H1 (cell line): ENCODE measurements around the gene KPNA4. TPM values are rescaled to one million over a fixed set of nuclear protein-coding genes. Genes with fewer than 3 reads are reported as not detected.

ENCODE experiments used
- CTCF ChIA-PET: fragments of 300-600 bp; sonication (Branson Sonifier 250); formaldehyde crosslinking; loops from one replicate; lab custom pipeline; 2021; ENCODE audit not compliant: partially characterized antibody; lab: Charles Lee
- POLR2A ChIA-PET: fragments of 300-600 bp; sonication (Branson Sonifier 250); formaldehyde crosslinking; loops from one replicate; lab custom pipeline; 2021; ENCODE audit warnings: inconsistent platforms; ENCODE audit not compliant: partially characterized antibody; lab: Charles Lee
- DNase-seq, 2 experiments: peaks; one replicate each; pipeline versions ENCODE4 v3.0.0 to v3.0.0-alpha.2; 2010 to 2022; ENCODE audit warnings: low spot score in 2 of 2, low read depth in 1 of 2, mixed read lengths in 1 of 2
- FAIRE-seq: peaks from 2 replicates; lab custom pipeline; 2011; peaks lifted over from hg19 to GRCh38; lab: Jason Lieb, UNC
- H2AFZ ChIP-seq: 2 replicates; pipeline ENCODE4 v1.8.1; 2012; ENCODE audit warnings: low read length, inconsistent platforms
- H2AK5ac ChIP-seq: 2 replicates; pipeline ENCODE4 v1.6.1; 2013; ENCODE audit warnings: low read depth, low read length
- H2BK120ac ChIP-seq: replicated peaks from 2 replicates; pipeline ENCODE3; 2013; ENCODE audit warnings: low read depth, low read length, inconsistent platforms
- H2BK12ac ChIP-seq: 2 replicates; pipeline ENCODE4 v1.6.1; 2013; ENCODE audit warnings: low read depth, low read length
- H2BK15ac ChIP-seq: 2 replicates; pipeline ENCODE4 v1.6.1; 2013; ENCODE audit warnings: low read length
- H2BK20ac ChIP-seq: 2 replicates; pipeline ENCODE4 v1.6.1; 2013; ENCODE audit warnings: low read length
- H2BK5ac ChIP-seq: 2 replicates; pipeline ENCODE4 v1.6.1; 2013; ENCODE audit warnings: low read depth, low read length
- H3K14ac ChIP-seq: 2 replicates; pipeline ENCODE4 v1.6.1; 2013; ENCODE audit warnings: inconsistent platforms; ENCODE audit not compliant: insufficient read length
- H3K18ac ChIP-seq: 2 replicates; pipeline ENCODE4 v1.6.1; 2013; ENCODE audit warnings: low read length; ENCODE audit errors: extremely low read depth
- H3K23ac ChIP-seq: 2 replicates; pipeline ENCODE4 v1.6.1; 2013; ENCODE audit warnings: inconsistent platforms; ENCODE audit not compliant: insufficient read length
- H3K23me2 ChIP-seq: 2 replicates; pipeline ENCODE4 v1.6.1; 2013; ENCODE audit warnings: low read depth, low read length
- H3K27ac ChIP-seq: 2 replicates; pipeline ENCODE4 v1.6.1; 2011; ENCODE audit warnings: low read depth, low read length, inconsistent platforms
- H3K27me3 ChIP-seq, 4 experiments: replicated peaks in 1 of 4; 1 replicate in 1 of 4; 2 replicates in 3 of 4; pipeline versions ENCODE4 v1.6.1 to v1.8.1; 2011 to 2013; ENCODE audit warnings: low read length in 3 of 4, mild to moderate bottlenecking in 3 of 4, inconsistent platforms in 2 of 4, mixed read lengths in 2 of 4, moderate library complexity in 1 of 4; ENCODE audit not compliant: control insufficient read depth in 3 of 4, insufficient read depth in 3 of 4; ENCODE audit errors: extremely low read depth in 1 of 4
- H3K36me3 ChIP-seq, 4 experiments: 2 replicates each; pipeline versions ENCODE4 v1.6.1 to v1.8.1; 2011 to 2013; ENCODE audit warnings: mild to moderate bottlenecking in 4 of 4, low read length in 3 of 4, moderate library complexity in 2 of 4, control low read depth in 1 of 4, inconsistent platforms in 1 of 4; ENCODE audit not compliant: insufficient read depth in 4 of 4, control insufficient read depth in 2 of 4
- H3K4ac ChIP-seq: replicated peaks from 2 replicates; pipeline ENCODE3; 2013; ENCODE audit warnings: low read length, low read depth, mixed read lengths, inconsistent platforms; ENCODE audit not compliant: insufficient read length
- H3K4me1 ChIP-seq, 4 experiments: replicated peaks in 1 of 4; 1 replicate in 1 of 4; 2 replicates in 3 of 4; pipeline versions ENCODE4 v1.6.1 to v1.8.1; 2011 to 2013; ENCODE audit warnings: low read length in 3 of 4, inconsistent platforms in 2 of 4, mixed read lengths in 1 of 4; ENCODE audit not compliant: insufficient read depth in 4 of 4, control insufficient read depth in 3 of 4
- H3K4me2 ChIP-seq, 2 experiments: 2 replicates each; pipeline versions ENCODE4 v1.6.1 to v1.8.1; 2011 to 2013; ENCODE audit warnings: low read depth in 2 of 2, low read length in 2 of 2, control low read depth in 1 of 2, inconsistent platforms in 1 of 2, mild to moderate bottlenecking in 1 of 2; ENCODE audit not compliant: insufficient read depth in 1 of 2
- H3K4me3 ChIP-seq, 4 experiments: fragments of 200-600, 300-600 bp in 1 of 4; sonication (generic), shearing (Covaris generic), sonication (Bioruptor Twin) in 1 of 4; 2 replicates each; pipeline versions ENCODE4 v1.5.1 to v1.8.1; 2011 to 2016; ENCODE audit warnings: low read length in 4 of 4, low read depth in 3 of 4, control low read depth in 2 of 4, inconsistent platforms in 2 of 4, mild to moderate bottlenecking in 2 of 4, mixed read lengths in 1 of 4, moderate library complexity in 1 of 4; ENCODE audit not compliant: insufficient read depth in 2 of 4; ENCODE audit errors: extremely low read depth in 1 of 4
- H3K56ac ChIP-seq: replicated peaks from 2 replicates; pipeline ENCODE3; 2013; ENCODE audit warnings: low read depth, mild to moderate bottlenecking, mixed read lengths, low read length, inconsistent platforms; ENCODE audit not compliant: insufficient read length
- H3K79me1 ChIP-seq: 2 replicates; pipeline ENCODE4 v1.6.1; 2013; ENCODE audit warnings: low read depth, low read length, control low read depth
- H3K79me2 ChIP-seq, 2 experiments: 2 replicates each; pipeline versions ENCODE4 v1.6.1 to v1.8.1; 2012 to 2013; ENCODE audit warnings: low read length in 2 of 2, mild to moderate bottlenecking in 2 of 2, inconsistent platforms in 1 of 2; ENCODE audit not compliant: insufficient read depth in 2 of 2, control insufficient read depth in 1 of 2
- H3K9ac ChIP-seq, 4 experiments: replicated peaks in 1 of 4; 1 replicate in 1 of 4; 2 replicates in 3 of 4; pipeline versions ENCODE4 v1.6.1 to v1.8.1; 2011 to 2013; ENCODE audit warnings: low read depth in 3 of 4, low read length in 3 of 4, control low read depth in 2 of 4, mild to moderate bottlenecking in 2 of 4, moderate library complexity in 2 of 4, inconsistent platforms in 1 of 4; ENCODE audit errors: extremely low read depth in 1 of 4
- H3K9me3 ChIP-seq, 2 experiments: 2 replicates each; pipeline versions ENCODE4 v1.6.1 to v1.8.1; 2012 to 2013; ENCODE audit warnings: mild to moderate bottlenecking in 2 of 2, moderate library complexity in 2 of 2, control low read depth in 1 of 2, inconsistent platforms in 1 of 2, low read depth in 1 of 2, low read length in 1 of 2, mixed read lengths in 1 of 2; ENCODE audit not compliant: insufficient read depth in 2 of 2
- H4K20me1 ChIP-seq, 2 experiments: replicated peaks in 1 of 2; 2 replicates each; pipeline versions ENCODE3 to v1.8.1; 2011 to 2013; ENCODE audit warnings: inconsistent platforms in 2 of 2, low read length in 2 of 2, mild to moderate bottlenecking in 1 of 2; ENCODE audit not compliant: insufficient read depth in 2 of 2, control insufficient read depth in 1 of 2
- H4K5ac ChIP-seq: 2 replicates; pipeline ENCODE4 v1.6.1; 2013; ENCODE audit warnings: low read length, low read depth, mixed read lengths, inconsistent platforms; ENCODE audit not compliant: insufficient read length
- H4K8ac ChIP-seq: 2 replicates; pipeline ENCODE4 v1.8.0; 2013; ENCODE audit warnings: mild to moderate bottlenecking, moderate library complexity, low read length, inconsistent platforms; ENCODE audit not compliant: insufficient read depth; ENCODE audit errors: extremely low read depth
- H4K91ac ChIP-seq: replicated peaks from 2 replicates; pipeline ENCODE3; 2013; ENCODE audit warnings: low read length, mixed read lengths, inconsistent platforms; ENCODE audit not compliant: insufficient read length
- ATF3 ChIP-seq: IDR thresholded peaks from 2 replicates; pipeline ENCODE4 v1.6.1; 2011; ENCODE audit warnings: low read depth, mild to moderate bottlenecking, low read length; ENCODE audit not compliant: insufficient read depth
- CBX8 ChIP-seq: fragments of 300-800, 300-1000 bp; sonication (generic); IDR thresholded peaks from 2 replicates; pipeline ENCODE4 v1.7.1; 2016; ENCODE audit warnings: low read depth, low read length, borderline replicate concordance
- FOSL1 ChIP-seq: IDR thresholded peaks from 2 replicates; pipeline ENCODE4 v1.6.1; 2011; ENCODE audit warnings: mild to moderate bottlenecking, low read depth, low read length, moderate library complexity; ENCODE audit not compliant: insufficient read depth
- MAX ChIP-seq: IDR thresholded peaks from 2 replicates; pipeline ENCODE4 v1.6.1; 2012; ENCODE audit warnings: inconsistent platforms
- SIN3A ChIP-seq, 2 experiments: IDR thresholded peaks in 1 of 2; conservative IDR thresholded peaks in 1 of 2; 2 replicates each; pipeline ENCODE4 v1.6.1; 2011 to 2012; ENCODE audit warnings: low read length in 2 of 2, improper control_type of control experiment in 1 of 2, low read depth in 1 of 2, mild to moderate bottlenecking in 1 of 2
- SP2 ChIP-seq: IDR thresholded peaks from 2 replicates; pipeline ENCODE4 v1.6.1; 2012; ENCODE audit warnings: mild to moderate bottlenecking, low read length, inconsistent platforms
- TAF1 ChIP-seq: IDR thresholded peaks from 2 replicates; pipeline ENCODE4 v1.6.1; 2011; ENCODE audit warnings: mild to moderate bottlenecking, low read depth, low read length
- TCF12 ChIP-seq: IDR thresholded peaks from 2 replicates; pipeline ENCODE4 v1.6.1; 2011; ENCODE audit warnings: low read depth, mild to moderate bottlenecking, low read length
- WGBS, 2 experiments: shearing (Covaris generic) in 1 of 2; methylation state at CpG; one replicate each; pipeline versions ENCODE4 v1.1.6 to v1.1.7; 2013 to 2015; ENCODE audit warnings: low lambda C conversion rate in 2 of 2, mixed read lengths in 2 of 2, inconsistent platforms in 1 of 2, low coverage in 1 of 2, missing lambda C conversion rate in 1 of 2; ENCODE audit not compliant: insufficient replicate concordance in 2 of 2, insufficient coverage in 1 of 2, insufficient read length in 1 of 2; ENCODE audit errors: extremely low coverage in 1 of 2, missing lambda C conversion rate in 1 of 2; 5-methylcytosine and 5-hydroxymethylcytosine counted together
- polyA plus RNA-seq, 7 experiments: library from polyadenylated mRNA; depleted of rRNA in 3 of 7; stranded (reverse) in 5 of 7; unstranded in 2 of 7; fragments of >200 nt in 5 of 7; fragments of 200-250 nt in 2 of 7; gene quantifications; 1 replicate in 5 of 7; 2 replicates in 1 of 7; 4 replicates in 1 of 7; pipeline versions ENCODE4 v1.2.1 to v1.2.3, GENCODE V29; 2011 to 2013; ENCODE audit warnings: missing spikeins in 2 of 7, mixed read lengths in 2 of 7
- total RNA-seq: library from RNA; stranded (reverse); fragmentation: NEBNext Ultra II Directional; extraction: Animal tissue kit (Norgen Biotek cat#: 25700); gene quantifications from 2 replicates; pipeline ENCODE4 v1.2.1, GENCODE V29; 2021

KPNA4 gene
- total and polyA plus RNA-seq, 2 of the 8 experiments (the other 6 are each of a cell fraction or from before 2014, with no cell fraction given) = 13.2 to 81.9 TPM

GRCh38 chr3:160449636-160450598 is 115.5 kb downstream of the KPNA4 start, which contains the start of gene TRIM59:
Gene TRIM59, minus strand, starts transcription at chr3:160449786. Its CDS starts 10,603 bp downstream, at chr3:160439183.
- peaks cover 24 to 42% of the 10 kb centered on the region in 2 experiments for H3K79me2 ChIP-seq
- peak within 1 kb of the TSS; percentile 95 to 97 (median 96) for H3K9ac ChIP-seq
- no peaks in the 10 kb centered on the region for H3K9me3 ChIP-seq
- peak within 1 kb of the TSS; percentile 99 for H2BK5ac ChIP-seq
- H3K79me1 ChIP-seq = no peaks in the 10 kb centered on the region; the same call in 1 of the 2 replicates
- peak within 1 kb of the TSS; percentile 37 for H3K14ac ChIP-seq
- peak within 1 kb of the TSS; percentile 98 for H3K56ac ChIP-seq
- peak within 1 kb of the TSS; percentile 82 for H3K4ac ChIP-seq
- H4K20me1 ChIP-seq = no peaks in the 10 kb centered on the region
- ChIA-PET POLR2A (interaction anchor here (0.8 to 4.7 kb wide), 25 partner anchors 9 to 287 kb away, joined by 3 to 70 read pairs (median 5); partner anchors contain the start of genes C3orf80, KPNA4 and SMC4), CTCF (interaction anchor here (0.5 to 3.2 kb wide), 14 partner anchors 8 to 392 kb away, joined by 3 to 13 read pairs (median 3); no protein-coding TSS in a partner anchor)
- H2BK12ac ChIP-seq = peak within 1 kb of the TSS; percentile 88
- peak within 1 kb of the TSS; percentile 7; the same call in 1 of the 2 replicates for H2AK5ac ChIP-seq
- H3K36me3 ChIP-seq = peaks cover 0 to 26% (median 3%) of the 10 kb centered on the region in 4 experiments; a peak in 2 of 8 replicates
- WGBS, 2 experiments = 1% methylated on average over 69 of the region's 71 CpGs; no CpG with 5 or more reads in 1 of the 2 experiments
- H2AFZ ChIP-seq = peak within 1 kb of the TSS; percentile 77; the same call in 1 of the 2 replicates
- H4K91ac ChIP-seq = peak within 1 kb of the TSS; percentile 93
- no peak for FAIRE-seq
- H3K4me2 ChIP-seq = peak within 1 kb of the TSS; percentile 86 to 95
- peaks cover 0 to 5% (median 0%) of the 10 kb centered on the region in 4 experiments; a peak in 3 of 7 replicates for H3K4me1 ChIP-seq
- DNase-seq = peak; percentile 97
- H3K4me3 ChIP-seq = peak within 1 kb of the TSS; percentile 92 to 97 (median 94)
- no peaks in the 10 kb centered on the region for H3K27me3 ChIP-seq
- peak within 1 kb of the TSS; percentile 97 for H4K8ac ChIP-seq
- peaks cover 6% of the 10 kb centered on the region for H3K23me2 ChIP-seq
- peak within 1 kb of the TSS; percentile 96 for H4K5ac ChIP-seq
- H2BK20ac ChIP-seq = peak within 1 kb of the TSS; percentile 72; the same call in 1 of the 2 replicates
- H3K23ac ChIP-seq = no peak within 1 kb of the TSS
- H2BK120ac ChIP-seq = peak within 1 kb of the TSS; percentile 62
- H3K27ac ChIP-seq = peak within 1 kb of the TSS; percentile 95
- H3K18ac ChIP-seq = peak within 1 kb of the TSS; percentile 97
- peak within 1 kb of the TSS; percentile 100; the same call in 1 of the 2 replicates for H2BK15ac ChIP-seq
- TF ChIP-seq ATF3 (no peak), MAX (peak; percentile 99), CBX8 (no peak), FOSL1 (0 out of 2 replicates have a peak, but pooled peaks have one; percentile 9), TAF1 (peak; percentile 88), SP2 (no peak), TCF12 (0 out of 2 replicates have a peak, but pooled peaks have one; percentile 41), SIN3A (conservative IDR thresholded peaks at IDR 0.05 in 1 of 2, IDR thresholded peaks at IDR 0.05 in 1 of 2; ENCODE audit: low read depth in 1 of 2, low read length in 2 of 2) (peak in 1 of 2 experiments; percentile 70; a peak in 2 of 4 replicates)
